NCI-H2227 (cell line): Measurements from ENCODE around the gene MIPEP.

ENCODE experiments used
- DNase-seq: peaks from one replicate; lab custom pipeline; 2025; ENCODE audit not compliant: unreplicated experiment; lab: John Stamatoyannopoulos, UW

Gene MIPEP

GRCh38 chr13:23722726-23723453 lies 166.3 kb downstream of the MIPEP start:
- DNase-seq, result no peak

- DNase-seq, result no peak
These were observed 170.2 kb downstream of the MIPEP start for GRCh38 chr13:23718996-23719395.

- DNase-seq, result no peak
These were observed 172.8 kb downstream of the MIPEP start for GRCh38 chr13:23716401-23716800.

- DNase-seq, result no peak
These were observed 173.4 kb downstream of the MIPEP start for GRCh38 chr13:23715762-23716235.

GRCh38 chr13:23715092-23715761 lies 174.0 kb downstream of the MIPEP start:
- DNase-seq, result no peak

GRCh38 chr13:23714672-23715071 lies 174.5 kb downstream of the MIPEP start:
- DNase-seq, result no peak

- DNase-seq, result no peak
These were observed 177.8 kb downstream of the MIPEP start for GRCh38 chr13:23711355-23711754.

GRCh38 chr13:23710366-23710765 lies 178.8 kb downstream of the MIPEP start:
- DNase-seq, result no peak

GRCh38 chr13:23709536-23709935 lies 179.7 kb downstream of the MIPEP start:
- DNase-seq, result no peak

- no peak for DNase-seq
These were observed 181.5 kb downstream of the MIPEP start for GRCh38 chr13:23707674-23708073.

GRCh38 chr13:23705583-23705982 lies 183.6 kb downstream of the MIPEP start:
- no peak for DNase-seq

- no peak for DNase-seq
These were observed 185.8 kb downstream of the MIPEP start for GRCh38 chr13:23703246-23703860.

GRCh38 chr13:23701636-23702035 lies 187.6 kb downstream of the MIPEP start:
- DNase-seq, result no peak

GRCh38 chr13:23701186-23701585 lies 188.0 kb downstream of the MIPEP start:
- DNase-seq, result no peak

- DNase-seq, result no peak
These were observed 189.9 kb downstream of the MIPEP start for GRCh38 chr13:23699271-23699670.

- DNase-seq, result no peak
These were observed 191.4 kb downstream of the MIPEP start for GRCh38 chr13:23697772-23698313.

GRCh38 chr13:23696610-23697009 lies 192.6 kb downstream of the MIPEP start:
- no peak for DNase-seq

GRCh38 chr13:23695711-23696464 lies 193.3 kb downstream of the MIPEP start:
- no peak for DNase-seq

- no peak for DNase-seq
These were observed 194.0 kb downstream of the MIPEP start for GRCh38 chr13:23695196-23695595.

- DNase-seq, result no peak
These were observed 196.4 kb downstream of the MIPEP start for GRCh38 chr13:23692816-23693215.

- DNase-seq, result no peak
These were observed 198.5 kb downstream of the MIPEP start for GRCh38 chr13:23690668-23691067.
